Colonic mucosa (tissue), 4 donors: ENCODE measurements around the gene ZNF518B. TPM values are rescaled to one million over a fixed set of nuclear protein-coding genes. Genes with fewer than 3 reads are reported as not detected.

Source experiments
- DNase-seq: peaks from one replicate; pipeline ENCODE4 v3.0.0-alpha.2; 2020
- H3K27ac ChIP-seq: fragments of 200-600 bp; one replicate; pipeline ENCODE4 v1.8.0; 2021
- H3K27me3 ChIP-seq: fragments of 200-600 bp; one replicate; pipeline ENCODE4 v1.8.0; 2021
- H3K36me3 ChIP-seq: fragments of 200-600 bp; one replicate; pipeline ENCODE4 v1.8.0; 2021
- H3K4me1 ChIP-seq: fragments of 200-600 bp; one replicate; pipeline ENCODE4 v1.8.0; 2021; ENCODE audit warnings: mild to moderate bottlenecking
- H3K4me3 ChIP-seq: fragments of 200-600 bp; one replicate; pipeline ENCODE4 v1.8.0; 2021
- H3K9ac ChIP-seq, 2 donors: one replicate each; pipeline ENCODE4 v1.7.0; 2013; ENCODE audit warnings: control low read depth in 2 of 2, low read depth in 2 of 2, low read length in 2 of 2
- H3K9me3 ChIP-seq: fragments of 200-600 bp; one replicate; pipeline ENCODE4 v1.8.0; 2021
- CTCF ChIP-seq: fragments of 200-600 bp; IDR thresholded peaks from one replicate; pipeline ENCODE4 v1.8.0; 2022; ENCODE audit warnings: antibody characterized with exemption, mild to moderate bottlenecking
- intact Hi-C: fragments of 100-400 bp; cut with DNase I; formaldehyde crosslinking; loops from one replicate; pipeline ENCODE4 v1.14.1; 2022
- total RNA-seq, 2 donors: library from RNA; stranded (reverse); fragmentation: NEBNext Ultra II Directional in 1 of 2; extraction: Animal tissue kit (Norgen Biotek cat#: 25700) in 1 of 2; gene quantifications; one replicate each; pipeline ENCODE4 v1.2.1, GENCODE V29; 2021
- donor health status: healthy.
- donor health status: DM: no; HTN: no; CAD: no.
- donor health status: DM: no; HTN: no; CAD: no.

Gene ZNF518B
- total RNA-seq, 2 donors from 2014 or later, result 15.3 to 19.0 TPM

GRCh38 chr4:10482913-10483312, 25.7 kb upstream of the ZNF518B start:
- no peaks in the 10 kb centered on the region for H3K4me1 ChIP-seq
- H3K36me3 ChIP-seq, result no peaks in the 10 kb centered on the region
- intact Hi-C loops, result no loop called here
- H3K4me3 ChIP-seq, result no peak overlapping the region
- no peak overlapping the region for H3K27ac ChIP-seq
- H3K27me3 ChIP-seq, result no peaks in the 10 kb centered on the region
- TF ChIP-seq CTCF, result no peak
- H3K9ac ChIP-seq, result no peak overlapping the region
- no peaks in the 10 kb centered on the region for H3K9me3 ChIP-seq
- DNase-seq, result no peak

DNA sequence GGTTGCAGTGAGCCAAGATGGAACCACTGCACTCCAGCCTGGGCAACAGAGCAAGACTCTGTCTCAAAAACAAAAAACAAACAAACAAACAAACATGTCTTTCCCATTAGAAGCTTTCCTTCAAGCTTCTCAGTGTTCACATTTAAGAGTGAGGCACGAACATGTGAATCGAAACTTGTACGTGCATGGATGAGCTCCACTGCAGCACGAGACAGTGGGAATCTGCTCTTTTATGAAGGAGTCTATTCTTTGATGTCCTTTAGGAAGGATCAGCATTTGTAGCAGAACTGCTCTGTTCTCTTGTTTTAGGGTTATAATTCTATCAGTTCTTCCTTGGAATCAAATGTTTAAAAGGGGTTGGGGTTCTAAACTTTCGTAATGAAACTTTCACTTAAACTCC, 23.4 kb upstream of the ZNF518B start:
- H3K27ac ChIP-seq, result no peak overlapping the region
- no peak for TF ChIP-seq CTCF
- H3K9ac ChIP-seq, result no peak overlapping the region
- H3K4me1 ChIP-seq, result no peaks in the 10 kb centered on the region
- H3K36me3 ChIP-seq, result no peaks in the 10 kb centered on the region
- intact Hi-C loops, result no loop called here
- H3K9me3 ChIP-seq, result no peaks in the 10 kb centered on the region
- no peak for DNase-seq
- no peaks in the 10 kb centered on the region for H3K27me3 ChIP-seq
- no peak overlapping the region for H3K4me3 ChIP-seq

- Histone ChIP-seq H3K9ac (no peak overlapping the region), H3K27ac (no peak overlapping the region), H3K4me1 (no peaks in the 10 kb centered on the region), H3K9me3 (no peaks in the 10 kb centered on the region), H3K36me3 (no peaks in the 10 kb centered on the region), H3K27me3 (no peaks in the 10 kb centered on the region), H3K4me3 (no peak overlapping the region)
- intact Hi-C loops, result no loop called here
- TF ChIP-seq CTCF, result no peak
- DNase-seq, result no peak
Observed at GRCh38 chr4:10478621-10479020, 21.4 kb upstream of the ZNF518B start.

- no peak for DNase-seq
- Histone ChIP-seq H3K4me3 (no peak overlapping the region), H3K36me3 (no peaks in the 10 kb centered on the region), H3K27me3 (no peaks in the 10 kb centered on the region), H3K9ac (no peak overlapping the region), H3K4me1 (no peaks in the 10 kb centered on the region), H3K27ac (no peak overlapping the region), H3K9me3 (no peaks in the 10 kb centered on the region)
- intact Hi-C loops, result no loop called here
- TF ChIP-seq CTCF, result no peak
Observed at GRCh38 chr4:10470505-10470904, 13.3 kb upstream of the ZNF518B start.

- no peak overlapping the region for H3K27ac ChIP-seq
- no peaks in the 10 kb centered on the region for H3K4me1 ChIP-seq
- DNase-seq, result no peak
- no peaks in the 10 kb centered on the region for H3K36me3 ChIP-seq
- intact Hi-C loops, result no loop called here
- H3K27me3 ChIP-seq, result peaks cover 7% of the 10 kb centered on the region
- H3K9ac ChIP-seq, result no peak overlapping the region
- TF ChIP-seq CTCF, result no peak
- H3K9me3 ChIP-seq, result no peaks in the 10 kb centered on the region
- no peak overlapping the region for H3K4me3 ChIP-seq
Observed at GRCh38 chr4:10466161-10466560, 8.9 kb upstream of the ZNF518B start.

DNA sequence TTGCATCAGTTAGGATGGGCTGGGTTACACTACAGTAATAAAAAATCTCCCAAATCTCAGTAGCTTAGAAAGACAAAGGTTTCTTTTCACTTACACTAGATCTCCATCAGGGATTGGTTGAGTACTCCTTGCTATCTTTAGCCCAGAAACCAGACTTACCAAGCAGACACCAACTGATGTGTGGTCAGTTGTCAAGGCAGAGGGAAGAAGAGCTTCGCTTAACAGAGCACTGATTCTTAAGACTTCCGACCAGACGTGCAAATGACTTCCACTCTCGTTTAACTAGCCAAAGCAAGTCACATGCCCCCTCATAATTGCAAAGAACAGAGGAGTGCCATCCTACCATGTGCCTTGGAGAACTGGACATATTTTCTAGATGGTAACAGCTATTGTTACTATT, 5.7 kb upstream of the ZNF518B start:
- no peaks in the 10 kb centered on the region for H3K4me1 ChIP-seq
- H3K27me3 ChIP-seq, result peaks cover 7% of the 10 kb centered on the region
- no peak overlapping the region for H3K27ac ChIP-seq
- no peaks in the 10 kb centered on the region for H3K36me3 ChIP-seq
- intact Hi-C loops, result no loop called here
- H3K9ac ChIP-seq, result no peak overlapping the region
- DNase-seq, result no peak
- H3K9me3 ChIP-seq, result no peaks in the 10 kb centered on the region
- no peak for TF ChIP-seq CTCF
- H3K4me3 ChIP-seq, result no peak overlapping the region
